ENCODE data around the gene FKBP10. TPM values are rescaled to one million over a fixed set of nuclear protein-coding genes. Genes with fewer than 3 reads are reported as not detected.
"Not testable (repeated sequence)": the region's sequence is repeated elsewhere in the genome, so short reads cannot be mapped to it uniquely, and the experiment has no call there.

Gene FKBP10
- total RNA-seq, 1 donor from 2014 or later: 401 TPM

DNA sequence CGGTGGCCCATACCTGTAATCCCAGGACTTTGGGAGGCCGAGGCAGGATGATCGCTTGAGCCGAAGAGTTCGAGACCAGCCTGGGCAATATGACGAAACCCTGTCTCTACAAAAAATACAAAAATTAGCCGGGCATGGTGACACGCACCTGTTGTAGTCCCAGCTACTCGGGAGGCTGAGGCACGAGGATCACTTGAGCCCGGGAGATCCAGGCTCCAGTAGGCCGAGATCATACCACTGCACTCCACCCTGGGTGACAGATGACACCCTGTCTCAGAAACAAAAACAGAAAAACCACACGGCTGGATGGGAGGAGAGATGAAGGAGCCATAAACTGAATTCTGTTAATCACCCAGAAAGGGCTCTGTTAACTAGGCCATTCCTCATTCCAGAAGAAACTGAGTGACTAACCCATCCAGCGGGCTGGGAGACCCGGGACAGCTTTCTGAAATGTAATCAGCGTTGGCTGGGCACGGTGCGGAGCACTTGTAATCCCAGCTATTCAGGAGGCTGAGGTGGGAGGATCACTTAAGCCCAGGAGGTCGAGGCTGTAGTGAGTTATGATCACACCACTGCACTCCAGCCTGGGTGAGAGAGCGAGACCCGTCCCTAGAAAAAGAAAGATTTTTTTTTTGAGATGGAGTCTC lies 23.9 kb downstream of the FKBP10 start:
- DNase-seq (ENCODE audit: low spot score in 2 of 2, unreplicated experiment in 2 of 2): no peak
- H3K4me3 Mint-ChIP-seq: peak overlapping the region; percentile 82
- no peak for TF ChIP-seq CTCF (IDR thresholded peaks at IDR 0.05; ENCODE audit: unreplicated experiment)
- no peak overlapping the region for H3K27ac Mint-ChIP-seq
- H3K4me1 Mint-ChIP-seq: peaks cover 9% of the 10 kb centered on the region
- H3K9me3 Mint-ChIP-seq: no peaks in the 10 kb centered on the region
- peaks cover 2% of the 10 kb centered on the region for H3K27me3 Mint-ChIP-seq (ENCODE audit: low read depth)
- peaks cover 5% of the 10 kb centered on the region for H3K36me3 Mint-ChIP-seq

GRCh38 chr17:41837761-41838538 lies 25.1 kb downstream of the FKBP10 start, which contains the start of gene KLHL10:
Gene KLHL10 (plus strand): TSS chr17:41837825. CDS start chr17:41837933, 108 bp downstream.
- Mint-ChIP-seq H3K4me3 (peak within 1 kb of the TSS; percentile 82), H3K36me3 (peaks cover 1% of the 10 kb centered on the region), H3K27me3 (ENCODE audit: low read depth) (peaks cover 2% of the 10 kb centered on the region), H3K27ac (no peak within 1 kb of the TSS), H3K9me3 (no peaks in the 10 kb centered on the region), H3K4me1 (peaks cover 9% of the 10 kb centered on the region)
- no peak for TF ChIP-seq CTCF (IDR thresholded peaks at IDR 0.05; ENCODE audit: unreplicated experiment)
- DNase-seq (ENCODE audit: low spot score in 2 of 2, unreplicated experiment in 2 of 2): no peak

DNA sequence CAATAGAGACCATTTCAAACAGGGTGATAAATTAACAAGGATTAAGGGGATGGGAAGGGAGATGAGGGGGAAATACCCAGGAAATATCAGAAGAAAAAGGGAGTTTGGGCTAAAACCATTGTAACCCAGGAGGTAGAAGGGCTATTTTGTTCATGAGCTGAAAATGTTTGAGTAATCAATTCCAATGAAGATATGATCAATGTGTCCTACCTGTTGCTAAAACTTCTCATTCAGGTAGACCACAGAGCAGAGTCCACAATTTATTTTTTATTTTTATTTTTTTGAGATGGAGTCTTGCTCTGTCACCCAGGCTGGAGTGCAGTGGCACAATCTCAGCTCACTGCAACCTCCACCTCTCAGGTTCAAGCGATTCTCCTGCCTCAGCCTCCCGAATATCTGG lies 26.6 kb downstream of the FKBP10 start:
- not testable (repeated sequence) for H3K27ac Mint-ChIP-seq; H3K4me3 Mint-ChIP-seq; H3K27me3 Mint-ChIP-seq (ENCODE audit: low read depth); DNase-seq (ENCODE audit: low spot score in 2 of 2, unreplicated experiment in 2 of 2); H3K4me1 Mint-ChIP-seq; H3K36me3 Mint-ChIP-seq; H3K9me3 Mint-ChIP-seq

- H3K27me3 Mint-ChIP-seq (ENCODE audit: low read depth); H3K9me3 Mint-ChIP-seq; H3K36me3 Mint-ChIP-seq; H3K27ac Mint-ChIP-seq; DNase-seq (ENCODE audit: low spot score in 2 of 2, unreplicated experiment in 2 of 2); H3K4me1 Mint-ChIP-seq; H3K4me3 Mint-ChIP-seq: not testable (repeated sequence)
Observed at GRCh38 chr17:41840781-41841180, 28.0 kb downstream of the FKBP10 start.

- no peak for DNase-seq (ENCODE audit: low spot score in 2 of 2, unreplicated experiment in 2 of 2)
- Mint-ChIP-seq H3K27me3 (ENCODE audit: low read depth) (no peaks in the 10 kb centered on the region), H3K4me1 (no peaks in the 10 kb centered on the region), H3K27ac (no peak overlapping the region), H3K36me3 (peaks cover 3% of the 10 kb centered on the region), H3K4me3 (no peak overlapping the region), H3K9me3 (no peaks in the 10 kb centered on the region)
- TF ChIP-seq CTCF (IDR thresholded peaks at IDR 0.05; ENCODE audit: unreplicated experiment): no peak
Observed at GRCh38 chr17:41844971-41845370, 32.2 kb downstream of the FKBP10 start.

GRCh38 chr17:41848788-41849187 lies 36.0 kb downstream of the FKBP10 start:
- H3K4me1 Mint-ChIP-seq: peaks cover 2% of the 10 kb centered on the region
- no peaks in the 10 kb centered on the region for H3K27me3 Mint-ChIP-seq (ENCODE audit: low read depth)
- H3K36me3 Mint-ChIP-seq: peaks cover 12% of the 10 kb centered on the region
- TF ChIP-seq CTCF (IDR thresholded peaks at IDR 0.05; ENCODE audit: unreplicated experiment): no peak
- H3K27ac Mint-ChIP-seq: no peak overlapping the region
- DNase-seq (ENCODE audit: low spot score in 2 of 2, unreplicated experiment in 2 of 2): no peak
- H3K9me3 Mint-ChIP-seq: no peaks in the 10 kb centered on the region
- no peak overlapping the region for H3K4me3 Mint-ChIP-seq
